PFSK-1 (cell line): ENCODE measurements around the gene MRM1.

ENCODE experiments used
- POLR2AphosphoS5 ChIP-seq: IDR thresholded peaks from 2 replicates; pipeline ENCODE4 v1.6.1; 2012; ENCODE audit warnings: low read depth, mild to moderate bottlenecking, control low read depth, low read length, moderate library complexity
- TAF1 ChIP-seq: IDR thresholded peaks from 2 replicates; pipeline ENCODE4 v1.6.1; 2012; ENCODE audit warnings: low read length, control low read depth, borderline replicate concordance; ENCODE audit not compliant: insufficient read depth

- TF ChIP-seq POLR2AphosphoS5, result no peak
- no peak for TF ChIP-seq TAF1
These were observed 56.5 kb downstream of the MRM1 start for GRCh38 chr17:36657763-36658490.
